T-helper 1 cell treated with Interleukin-12 subunit alpha and Interleukin-12 subunit beta and Interleukin-4 antibody, amounts not matched to agents 30 ng/mL and 1 ng/mL, for 36 hours (primary cell): ENCODE results near the gene SF3B3. TPM values are rescaled to one million over a fixed set of nuclear protein-coding genes. Genes with fewer than 3 reads are reported as not detected.

Experiments used
- intact Hi-C: fragments of 100-400 bp; cut with micrococcal nuclease; formaldehyde crosslinking; loops from one replicate; pipeline ENCODE4 v1.15.1; 2024
- total RNA-seq: library from RNA; stranded (reverse); gene quantifications from 2 replicates; pipeline ENCODE4 v1.2.3, GENCODE V29; 2022

SF3B3 gene
- total RNA-seq, 1 donor from 2014 or later: 387 TPM

GRCh38 chr16:70510216-70510615, 13.4 kb upstream of the SF3B3 start:
- intact Hi-C loops: no loop called here

DNA sequence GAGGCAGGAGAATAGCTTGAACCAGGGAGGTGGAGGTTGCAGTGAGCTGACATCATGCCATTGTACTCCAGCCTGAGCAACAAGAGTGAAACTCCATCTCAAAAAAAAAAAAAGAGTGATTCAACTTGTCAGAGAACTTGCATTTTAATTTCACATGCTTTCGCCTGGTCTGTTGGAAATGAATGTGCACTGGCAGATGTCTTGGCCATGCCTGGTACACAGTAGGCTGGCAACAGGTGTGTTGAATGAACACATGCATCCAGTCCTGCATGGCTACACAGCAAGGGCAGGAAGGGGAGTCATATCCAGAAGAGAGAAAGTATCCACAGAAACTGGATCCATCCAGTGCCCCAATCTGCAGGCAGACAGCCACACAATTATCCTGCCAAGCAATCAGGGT, 11.8 kb upstream of the SF3B3 start:
- intact Hi-C loops: no loop called here

GRCh38 chr16:70512456-70512855, 11.2 kb upstream of the SF3B3 start:
- intact Hi-C loops: no loop called here

GRCh38 chr16:70520612-70521297, 2.9 kb upstream of the SF3B3 start:
- intact Hi-C loops: loop anchor here (1.0 to 5.0 kb wide), 2 partner anchors 9 to 767 kb away; partner anchors contain the start of gene CMTR2

DNA sequence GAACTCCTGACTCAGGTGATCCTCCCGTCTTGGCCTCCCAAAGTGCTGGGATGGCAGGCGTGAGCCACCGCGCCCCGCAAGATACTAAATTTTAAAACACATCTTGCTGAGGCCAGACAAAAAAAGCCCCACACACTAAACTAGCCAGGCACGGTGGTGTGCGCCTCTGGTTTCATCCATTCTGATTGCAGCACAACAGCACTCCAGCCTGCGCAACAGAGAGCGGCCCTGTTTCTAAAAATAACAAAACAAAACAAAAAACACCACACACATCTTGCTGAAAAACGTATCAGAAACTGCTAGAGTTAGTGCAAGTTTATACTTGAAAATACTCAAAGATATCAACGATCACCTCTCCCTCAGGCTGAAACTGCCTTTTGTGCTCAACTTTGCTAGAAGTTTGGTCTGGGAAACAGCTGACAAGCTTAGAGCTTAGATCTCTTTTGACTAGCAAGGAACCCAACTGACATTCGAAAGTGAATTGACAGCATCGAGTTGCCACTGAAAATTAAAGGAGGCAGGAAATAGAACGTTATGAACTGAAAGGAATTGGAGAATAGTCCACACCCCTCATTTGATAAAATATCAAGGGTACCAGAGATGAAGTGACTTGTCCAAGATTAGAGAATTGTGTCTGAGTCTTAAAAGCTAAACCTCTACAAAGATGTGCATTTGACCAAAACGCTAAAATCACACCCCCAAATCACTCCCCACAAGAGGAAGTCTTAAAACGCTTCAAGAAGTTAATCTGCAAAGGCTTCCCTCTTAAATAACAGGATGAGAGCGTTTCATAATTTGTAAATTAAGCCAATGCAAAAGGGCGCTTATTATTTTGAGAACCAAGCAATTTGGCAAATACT, 1.2 kb upstream of the SF3B3 start:
- intact Hi-C loops: loop anchor here (1.0 to 5.0 kb wide), 13 partner anchors 14 to 765 kb away; partner anchors contain the start of genes AARS1, CMTR2, FCSK and ST3GAL2

DNA sequence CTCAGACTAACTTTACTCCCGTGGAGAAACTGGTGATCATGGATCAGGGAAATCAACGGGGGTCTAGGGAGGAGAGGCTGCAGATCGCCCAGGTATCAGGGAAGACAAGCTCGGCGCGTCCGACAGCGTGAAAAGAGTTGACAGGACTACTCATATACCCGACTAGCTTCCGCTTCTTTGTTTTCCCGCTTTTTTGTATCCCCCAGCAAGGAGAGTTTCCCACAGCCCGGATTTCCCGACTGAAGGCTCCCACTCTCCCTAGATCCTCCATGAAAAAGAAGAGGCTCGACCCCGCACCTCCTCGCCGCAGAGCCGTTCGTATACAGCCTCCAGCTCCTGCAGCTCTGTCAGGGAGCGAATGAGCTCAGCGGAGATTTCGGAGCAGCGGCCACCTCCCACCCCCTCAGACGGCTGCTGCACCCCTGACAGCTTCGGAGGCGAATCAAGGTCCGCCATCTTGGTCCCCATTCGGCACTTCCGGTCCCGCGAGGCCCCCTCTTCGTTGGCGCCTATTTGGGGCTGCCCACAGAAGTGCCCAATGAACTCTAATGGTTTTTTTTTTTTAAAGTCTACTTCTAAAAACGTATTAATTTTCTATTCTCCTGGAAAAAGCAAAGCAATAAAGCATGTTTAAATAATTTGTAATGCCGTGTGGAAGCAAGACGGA, 407 bp upstream of the SF3B3 start, which contains the start of gene COG4:
Gene COG4, minus strand, starts transcription at position 479 of the 667 bp plus-strand sequence. Its CDS starts 11 bp downstream, at position 468.
- intact Hi-C loops: loop anchor here (1.0 to 5.0 kb wide), 13 partner anchors 14 to 764 kb away; partner anchors contain the start of genes AARS1, CMTR2, FCSK and ST3GAL2

DNA sequence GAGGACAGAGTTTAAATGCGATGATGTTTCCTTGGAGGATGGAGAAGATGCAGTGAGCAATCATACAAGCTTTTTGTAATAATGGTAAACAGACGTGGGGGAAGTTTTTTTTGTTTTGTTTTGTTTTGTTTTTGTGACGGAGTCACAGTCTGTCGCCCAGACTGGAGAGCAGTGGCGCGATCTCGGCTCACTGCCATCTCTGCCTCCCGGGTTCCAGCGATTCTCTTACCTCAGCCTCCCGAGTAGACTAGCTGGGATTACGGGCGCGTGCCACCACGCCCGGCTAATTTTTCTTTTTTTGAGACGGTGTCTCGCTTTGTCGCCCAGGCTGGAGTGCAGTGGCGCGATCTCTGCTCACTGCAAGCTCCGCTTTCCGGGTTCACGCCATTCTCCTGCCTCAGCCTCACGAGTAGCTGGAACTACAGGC, 796 bp downstream of the SF3B3 start:
- intact Hi-C loops: loop anchor here (1.0 to 5.0 kb wide), 2 partner anchors 129 to 763 kb away; partner anchors contain the start of gene CMTR2

GRCh38 chr16:70526403-70526802, 2.8 kb downstream of the SF3B3 start:
- intact Hi-C loops: no loop called here

DNA sequence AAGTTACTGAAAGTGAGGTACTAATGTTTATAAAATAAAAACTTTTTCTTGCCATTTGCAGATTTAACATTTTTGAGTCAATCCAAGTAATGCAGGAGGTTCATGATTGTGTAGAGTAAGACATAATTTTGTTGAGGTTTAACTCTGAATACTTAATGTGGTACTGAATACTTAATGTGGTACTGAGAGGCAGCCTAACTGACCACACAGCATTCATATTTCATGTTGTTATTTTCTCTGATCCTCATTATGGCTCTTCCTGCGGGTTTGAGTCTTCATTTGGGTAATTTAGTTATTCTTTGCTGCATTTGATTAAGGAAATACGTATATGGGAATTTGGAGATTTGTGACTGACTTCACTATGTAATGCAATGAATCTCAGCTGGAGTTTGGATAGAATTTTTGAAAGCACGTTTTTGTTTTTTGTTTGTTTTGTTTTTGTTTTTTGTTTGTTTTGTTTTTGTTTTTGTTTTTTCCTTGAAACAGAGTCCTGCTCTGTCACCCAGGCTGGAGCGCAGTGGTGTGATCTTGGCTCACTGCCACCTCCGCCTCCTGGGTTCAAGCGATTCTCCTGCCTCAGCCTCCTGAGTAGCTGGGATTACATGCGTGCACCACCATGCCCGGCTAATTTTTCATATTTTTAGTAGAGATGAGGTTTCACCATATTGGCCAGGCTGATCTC, 3.8 kb downstream of the SF3B3 start:
- intact Hi-C loops: no loop called here

DNA sequence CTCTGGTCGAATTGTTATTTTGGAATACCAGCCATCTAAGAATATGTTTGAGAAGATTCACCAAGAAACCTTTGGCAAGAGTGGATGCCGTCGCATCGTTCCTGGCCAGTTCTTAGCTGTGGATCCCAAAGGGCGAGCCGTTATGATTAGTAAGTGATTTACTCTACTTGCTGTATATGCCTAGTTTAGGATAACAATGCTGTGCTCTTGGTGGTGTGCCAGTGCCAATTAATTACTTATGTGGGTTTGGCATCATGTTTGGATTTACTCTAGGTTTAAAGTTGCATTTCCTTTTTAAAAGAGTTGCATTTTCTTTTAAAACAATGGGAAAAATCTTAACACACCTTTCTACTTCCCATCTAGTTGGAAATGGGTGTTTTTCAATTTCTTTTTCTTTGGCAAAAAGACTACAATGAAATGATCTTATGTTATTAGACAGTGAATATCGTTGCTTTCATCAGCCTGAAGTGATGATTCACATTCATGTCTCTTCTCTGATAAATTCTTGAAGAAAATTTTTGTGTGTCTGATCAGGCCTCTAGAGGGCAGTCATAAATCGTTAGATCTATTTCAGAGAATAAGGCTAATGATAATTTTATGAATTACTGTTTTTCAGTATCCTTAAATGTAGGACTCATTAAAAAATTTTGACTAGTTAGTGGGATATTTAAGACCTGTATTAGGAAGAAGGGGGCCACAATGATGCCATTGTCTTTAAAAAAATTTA, 5.6 kb downstream of the SF3B3 start:
- intact Hi-C loops: loop anchor here (1.0 kb wide), 2 partner anchors 8 to 124 kb away; no protein-coding TSS in a partner anchor

DNA sequence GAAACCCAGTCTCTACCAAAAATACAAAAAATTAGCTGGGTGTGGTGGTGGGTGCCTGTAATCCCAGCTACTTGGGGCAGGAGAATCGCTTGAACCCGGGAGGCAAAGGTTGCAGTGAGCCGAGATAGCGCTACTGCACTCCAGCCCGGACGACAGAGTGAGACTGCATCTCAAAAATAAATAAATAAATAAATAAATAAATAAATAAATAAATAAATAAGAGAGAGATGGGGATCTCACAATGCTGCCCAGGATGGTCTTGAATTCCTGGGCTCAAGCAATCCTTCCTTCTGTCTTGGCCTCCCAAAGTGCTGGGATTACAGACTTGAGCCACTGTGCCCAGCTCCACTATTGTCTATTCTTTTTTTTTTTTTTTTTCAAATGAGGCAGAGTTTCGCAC, 6.3 kb downstream of the SF3B3 start:
- intact Hi-C loops: loop anchor here (1.0 kb wide), 2 partner anchors 9 to 123 kb away; no protein-coding TSS in a partner anchor

GRCh38 chr16:70534971-70535370, 11.4 kb downstream of the SF3B3 start:
- intact Hi-C loops: no loop called here

GRCh38 chr16:70540994-70541393, 17.4 kb downstream of the SF3B3 start:
- intact Hi-C loops: no loop called here

DNA sequence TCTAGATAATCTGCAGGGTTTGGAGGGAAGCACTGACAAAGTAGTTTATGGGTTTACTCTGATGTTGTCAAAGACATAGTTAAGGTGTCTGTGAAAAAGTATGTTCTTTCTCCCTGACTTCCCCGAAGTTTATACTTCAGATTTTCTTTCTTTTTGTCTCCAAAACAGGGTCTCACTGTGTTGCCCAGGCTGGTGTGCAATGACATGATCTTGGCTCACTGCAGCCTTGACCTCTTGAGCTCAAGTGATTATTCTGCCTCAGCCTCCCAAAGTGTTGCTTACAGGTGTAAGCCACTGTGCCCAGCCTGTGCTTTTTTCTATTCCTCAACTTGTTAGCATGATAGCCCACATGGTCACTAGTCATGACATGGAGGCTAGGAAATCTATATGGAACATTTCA, 20.9 kb downstream of the SF3B3 start:
- intact Hi-C loops: no loop called here

DNA sequence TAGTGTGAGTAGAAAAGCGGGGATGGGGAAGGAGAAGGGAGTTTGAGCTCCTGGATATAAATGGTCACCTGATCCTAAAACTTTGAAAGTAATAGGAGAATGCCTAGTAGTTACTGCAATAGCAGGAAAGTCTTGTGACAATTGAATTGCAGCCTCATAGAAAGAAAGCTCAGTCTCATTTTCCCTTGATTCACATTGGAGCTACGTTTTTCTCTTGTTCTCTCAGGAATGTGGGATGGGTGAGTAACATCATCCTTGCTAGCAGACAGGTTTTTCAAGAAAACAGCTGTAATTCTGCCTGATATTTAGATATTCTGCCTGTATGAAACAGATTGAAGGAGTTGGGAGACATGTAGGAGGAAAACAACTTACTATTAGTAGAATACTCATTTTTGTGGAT, 25.3 kb downstream of the SF3B3 start:
- intact Hi-C loops: no loop called here

DNA sequence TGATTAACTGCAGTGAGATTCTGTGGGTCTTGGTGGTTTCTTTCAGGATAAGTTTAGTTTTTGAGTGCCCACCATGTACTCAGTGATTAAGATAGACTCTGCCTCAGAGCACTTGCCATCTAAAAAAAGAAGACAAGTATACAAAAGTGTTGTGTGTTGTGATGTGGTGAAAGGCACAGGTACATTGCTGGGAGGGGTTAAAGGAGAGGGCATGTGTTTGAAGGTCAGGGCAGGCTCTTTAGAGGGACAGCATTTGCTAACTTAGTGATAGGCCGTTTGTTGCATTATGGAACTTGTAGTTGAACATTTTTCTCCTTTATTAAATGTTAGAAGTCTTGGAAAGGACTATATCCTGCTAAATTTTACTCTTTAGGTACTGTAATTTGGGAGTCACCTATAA, 26.5 kb downstream of the SF3B3 start:
- intact Hi-C loops: no loop called here

DNA sequence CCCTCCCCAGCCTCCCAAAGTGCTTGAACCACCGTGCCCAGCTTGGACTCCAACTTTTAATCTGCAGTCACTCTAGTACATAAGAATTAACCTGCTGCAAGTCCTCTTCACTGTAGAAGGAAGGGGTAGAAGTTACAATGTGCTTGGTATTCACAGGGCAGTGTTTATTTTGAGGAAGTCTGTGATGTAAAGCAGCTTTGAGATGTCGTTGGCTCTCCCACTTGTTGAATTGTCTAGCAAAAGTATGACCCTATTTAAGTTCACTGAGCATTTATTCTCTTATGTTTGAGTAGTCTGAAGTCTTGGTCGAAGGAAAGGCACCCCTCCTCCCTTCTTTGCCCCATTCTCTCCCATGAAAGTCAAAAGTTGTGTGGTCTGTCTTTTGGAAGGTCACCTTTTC, 28.2 kb downstream of the SF3B3 start:
- intact Hi-C loops: no loop called here

DNA sequence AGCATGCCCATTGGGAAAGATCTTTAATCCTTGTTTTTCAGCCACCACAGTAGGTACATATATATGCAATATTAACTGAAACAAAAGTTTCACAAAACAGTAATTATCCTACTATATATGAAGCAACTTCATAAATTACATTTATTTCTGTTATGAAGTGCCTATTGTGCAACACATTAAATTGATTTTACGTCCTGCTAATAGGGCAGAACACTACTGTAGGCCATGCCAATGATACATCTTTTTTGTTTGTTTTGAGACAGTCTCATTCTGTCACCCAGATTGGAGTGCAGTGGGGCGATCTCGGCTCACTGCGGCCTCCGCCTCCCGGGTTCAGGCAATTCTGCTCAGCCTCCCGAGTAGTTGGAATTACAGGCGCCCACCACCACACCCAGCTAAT, 29.1 kb downstream of the SF3B3 start:
- intact Hi-C loops: no loop called here

DNA sequence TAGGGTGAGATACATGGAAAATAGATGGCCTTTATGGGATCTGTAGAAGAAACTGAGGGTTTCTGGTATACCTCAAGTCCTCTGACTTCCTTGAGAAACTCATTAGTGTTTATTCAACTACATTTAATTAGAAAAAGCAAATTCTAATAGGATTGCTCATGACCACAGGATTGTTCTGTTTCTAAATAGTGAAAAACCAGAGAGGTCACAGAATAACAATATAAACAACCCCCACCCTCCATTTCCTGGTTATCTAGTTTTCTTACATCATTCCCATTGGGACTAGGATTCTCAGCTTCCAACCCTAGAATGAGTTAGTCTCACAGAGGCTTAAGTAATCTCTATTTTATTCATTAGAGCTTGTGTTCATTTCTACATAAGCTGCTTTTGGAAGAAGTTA, 30.0 kb downstream of the SF3B3 start:
- intact Hi-C loops: no loop called here

GRCh38 chr16:70556063-70556462, 32.4 kb downstream of the SF3B3 start:
- intact Hi-C loops: no loop called here
